H9 (cell line): ENCODE data around the gene ERICH2. TPM values are rescaled to one million over a fixed set of nuclear protein-coding genes. Genes with fewer than 3 reads are reported as not detected.

Experiments
- DNase-seq: peaks from one replicate; pipeline ENCODE4 v3.0.0-alpha.2; 2017
- H2AFZ ChIP-seq: one replicate; pipeline ENCODE4 v1.6.1; 2013; ENCODE audit warnings: mild to moderate bottlenecking, low read length, control low read depth, moderate library complexity
- H2AK5ac ChIP-seq: 2 replicates; pipeline ENCODE4 v1.6.1; 2013; ENCODE audit warnings: low read length, control low read depth, mixed read lengths; ENCODE audit not compliant: insufficient read length
- H2BK120ac ChIP-seq: one replicate; pipeline ENCODE4 v1.6.1; 2013; ENCODE audit warnings: low read depth, mild to moderate bottlenecking, low read length, control low read depth, inconsistent platforms; ENCODE audit not compliant: poor library complexity, severe bottlenecking
- H2BK12ac ChIP-seq: 2 replicates; pipeline ENCODE4 v1.6.1; 2013; ENCODE audit warnings: low read length, control low read depth, mixed read lengths, low read depth; ENCODE audit not compliant: insufficient read length
- H2BK15ac ChIP-seq: 2 replicates; pipeline ENCODE4 v1.6.1; 2013; ENCODE audit warnings: low read depth, low read length, control low read depth
- H2BK20ac ChIP-seq: one replicate; pipeline ENCODE4 v1.6.1; 2013; ENCODE audit warnings: low read depth, mild to moderate bottlenecking, low read length, control low read depth, inconsistent platforms; ENCODE audit not compliant: poor library complexity, severe bottlenecking
- H2BK5ac ChIP-seq: 2 replicates; pipeline ENCODE4 v1.6.1; 2013; ENCODE audit warnings: low read length, control low read depth, mixed read lengths; ENCODE audit not compliant: insufficient read length
- H3K14ac ChIP-seq: 2 replicates; pipeline ENCODE4 v1.6.1; 2013; ENCODE audit warnings: low read length, control low read depth; ENCODE audit not compliant: insufficient read depth
- H3K18ac ChIP-seq: 2 replicates; pipeline ENCODE4 v1.6.1; 2013; ENCODE audit warnings: low read depth, mild to moderate bottlenecking, mixed read lengths, low read length, control low read depth; ENCODE audit not compliant: insufficient read length
- H3K23ac ChIP-seq: 2 replicates; pipeline ENCODE4 v1.6.1; 2013; ENCODE audit warnings: low read length, control low read depth, mixed read lengths, low read depth; ENCODE audit not compliant: insufficient read length
- H3K23me2 ChIP-seq: 2 replicates; pipeline ENCODE4 v1.6.1; 2013; ENCODE audit warnings: low read depth, mild to moderate bottlenecking, mixed read lengths, low read length, control low read depth; ENCODE audit not compliant: insufficient read length, poor library complexity, severe bottlenecking
- H3K27ac ChIP-seq: 2 replicates; pipeline ENCODE4 v1.5.1; 2013; ENCODE audit warnings: low read length, control low read depth, mixed read lengths, low read depth; ENCODE audit not compliant: insufficient read length
- H3K27me3 ChIP-seq: 2 replicates; pipeline ENCODE4 v1.6.1; 2013; ENCODE audit warnings: low read length, control low read depth, inconsistent platforms; ENCODE audit not compliant: insufficient read depth
- H3K4ac ChIP-seq: 2 replicates; pipeline ENCODE4 v1.6.1; 2013; ENCODE audit warnings: low read depth, mild to moderate bottlenecking, control low read depth, inconsistent platforms, low read length, moderate library complexity
- H3K4me1 ChIP-seq: 2 replicates; pipeline ENCODE4 v1.6.1; 2013; ENCODE audit warnings: low read length, control low read depth, inconsistent platforms; ENCODE audit not compliant: insufficient read depth
- H3K4me2 ChIP-seq: 2 replicates; pipeline ENCODE4 v1.6.1; 2013; ENCODE audit warnings: low read length, control low read depth, mixed read lengths; ENCODE audit not compliant: insufficient read length, insufficient read depth
- H3K56ac ChIP-seq: 2 replicates; pipeline ENCODE4 v1.6.1; 2013; ENCODE audit warnings: low read depth, mild to moderate bottlenecking, mixed read lengths, low read length, control low read depth; ENCODE audit not compliant: insufficient read length
- H3K79me1 ChIP-seq: 2 replicates; pipeline ENCODE4 v1.6.1; 2013; ENCODE audit warnings: low read depth, mild to moderate bottlenecking, moderate library complexity, low read length, control low read depth, inconsistent platforms; ENCODE audit not compliant: insufficient read depth, poor library complexity, severe bottlenecking
- H3K79me2 ChIP-seq: 2 replicates; pipeline ENCODE4 v1.6.1; 2013; ENCODE audit warnings: low read length, control low read depth, inconsistent platforms; ENCODE audit not compliant: insufficient read depth
- H3K9ac ChIP-seq: 2 replicates; pipeline ENCODE4 v1.6.1; 2013; ENCODE audit warnings: low read length, control low read depth, mixed read lengths; ENCODE audit not compliant: insufficient read length; ENCODE audit errors: extremely low read depth
- H3K9me3 ChIP-seq: one replicate; pipeline ENCODE4 v1.6.1; 2013; ENCODE audit warnings: low read depth, low read length, inconsistent platforms; ENCODE audit not compliant: control insufficient read depth
- H3T11ph ChIP-seq: one replicate; pipeline ENCODE4 v1.6.1; 2013; ENCODE audit warnings: mild to moderate bottlenecking, low read length, control low read depth, inconsistent platforms
- H4K20me1 ChIP-seq: one replicate; pipeline ENCODE4 v1.6.1; 2013; ENCODE audit not compliant: control insufficient read depth, insufficient read length, insufficient read depth
- H4K5ac ChIP-seq: 2 replicates; pipeline ENCODE4 v1.6.1; 2013; ENCODE audit warnings: low read depth, mild to moderate bottlenecking, mixed read lengths, low read length, control low read depth; ENCODE audit not compliant: insufficient read length
- H4K8ac ChIP-seq: replicated peaks from 2 replicates; pipeline ENCODE4 v1.6.1; 2013; ENCODE audit warnings: low read length, control low read depth, mixed read lengths, low read depth; ENCODE audit not compliant: insufficient read length
- H4K91ac ChIP-seq: 2 replicates; pipeline ENCODE4 v1.6.1; 2013; ENCODE audit warnings: low read depth, mild to moderate bottlenecking, moderate library complexity, mixed read lengths, low read length, control low read depth; ENCODE audit not compliant: insufficient read length
- H3K27ac Mint-ChIP-seq, 3 experiments: 2 replicates in 2 of 3; 3 replicates in 1 of 3; pipeline ENCODE4 v1.8.0; 2020 to 2021; ENCODE audit warnings: mixed read lengths in 3 of 3, mild to moderate bottlenecking in 1 of 3, moderate library complexity in 1 of 3
- H3K27me3 Mint-ChIP-seq: 2 replicates; pipeline ENCODE4 v1.8.0; 2021; ENCODE audit warnings: low read depth, mild to moderate bottlenecking, moderate library complexity, mixed read lengths
- H3K36me3 Mint-ChIP-seq, 3 experiments: 2 replicates in 2 of 3; 3 replicates in 1 of 3; pipeline ENCODE4 v1.8.0; 2020 to 2021; ENCODE audit warnings: low read depth in 3 of 3, mixed read lengths in 3 of 3; ENCODE audit not compliant: insufficient read depth in 1 of 3
- H3K4me1 Mint-ChIP-seq, 2 experiments: 2 replicates each; pipeline ENCODE4 v1.8.0; 2020; ENCODE audit warnings: mixed read lengths in 2 of 2
- H3K4me3 Mint-ChIP-seq, 2 experiments: 2 replicates in 1 of 2; 3 replicates in 1 of 2; pipeline ENCODE4 v1.8.0; 2020 to 2021; ENCODE audit warnings: mild to moderate bottlenecking in 2 of 2, mixed read lengths in 2 of 2, moderate library complexity in 1 of 2
- H3K9me3 Mint-ChIP-seq, 2 experiments: 2 replicates in 1 of 2; 3 replicates in 1 of 2; pipeline ENCODE4 v1.8.0; 2020; ENCODE audit warnings: mild to moderate bottlenecking in 2 of 2, mixed read lengths in 2 of 2, moderate library complexity in 1 of 2
- CTCF ChIP-seq: fragments of 200-600 bp; sonication (generic); conservative IDR thresholded peaks from 3 replicates; pipeline ENCODE4 v1.8.0; 2021; ENCODE audit warnings: antibody characterized with exemption, mild to moderate bottlenecking
- WGBS: extraction: QIAGEN DNeasy Blood & Tissue Kit; methylation state at CpG from one replicate; pipeline ENCODE4 v1.1.7; 2013; ENCODE audit warnings: missing lambda C conversion rate, low lambda C conversion rate, mixed read lengths; ENCODE audit not compliant: insufficient read length; ENCODE audit errors: extremely low coverage; 5-methylcytosine and 5-hydroxymethylcytosine counted together
- total RNA-seq: library from RNA; stranded (reverse); gene quantifications from 2 replicates; pipeline ENCODE4 v1.2.1, GENCODE V29; 2021

The ERICH2 gene
- total RNA-seq, 1 experiment from 2014 or later, result 1.2 TPM

- Histone ChIP-seq H4K91ac (no peak overlapping the region), H2BK120ac (no peak overlapping the region), H2AFZ (no peak overlapping the region), H3T11ph (no peak overlapping the region), H3K9ac (no peak overlapping the region), H3K4me2 (no peak overlapping the region), H3K79me2 (no peaks in the 10 kb centered on the region), H2BK15ac (no peak overlapping the region), H3K14ac (no peak overlapping the region), H4K5ac (no peak overlapping the region), H2BK5ac (no peak overlapping the region), H3K9me3 (no peaks in the 10 kb centered on the region), H2BK12ac (no peak overlapping the region), H3K4ac (no peak overlapping the region), H2AK5ac (no peak overlapping the region), H3K27ac (no peak overlapping the region), H4K8ac (no peak overlapping the region), H3K23ac (no peak overlapping the region), H3K23me2 (no peaks in the 10 kb centered on the region), H3K18ac (no peak overlapping the region), H4K20me1 (no peaks in the 10 kb centered on the region), H2BK20ac (no peak overlapping the region), H3K27me3 (peaks cover 3% of the 10 kb centered on the region; the same call in 1 of the 2 replicates), H3K4me1 (no peaks in the 10 kb centered on the region), H3K56ac (no peak overlapping the region), H3K79me1 (no peaks in the 10 kb centered on the region)
- Mint-ChIP-seq H3K4me1 (no peaks in the 10 kb centered on the region), H3K4me3 (no peak overlapping the region), H3K27ac (no peak overlapping the region), H3K27me3 (peaks cover 3% of the 10 kb centered on the region; the same call in 1 of the 2 replicates), H3K36me3 (no peaks in the 10 kb centered on the region), H3K9me3 (no peaks in the 10 kb centered on the region; a peak in 1 of 5 replicates)
- no peak for DNase-seq
- no CpG with 5 or more reads among the region's 4 CpGs for WGBS
- TF ChIP-seq CTCF, result no peak
These were observed 77.5 kb downstream of the ERICH2 start for GRCh38 chr2:170847716-170848115.

Other genes with a start within 250 kb of the ERICH2 start
- gene SP5, start 55.0 kb upstream of the ERICH2 start, total RNA-seq, result 1.7 and 2.2 TPM in 2 replicates
- gene GAD1, start 46.5 kb downstream of the ERICH2 start, total RNA-seq, result 1.8 TPM in 2 replicates
- gene GORASP2, start 158.9 kb downstream of the ERICH2 start, total RNA-seq, result 96.9 and 97.7 TPM in 2 replicates